Measurements from ENCODE around the gene P2RY2.

GRCh38 chr11:73277467-73277866 is 59.4 kb downstream of the P2RY2 start:
- no peak for TF ChIP-seq GATA2 (IDR thresholded peaks at IDR 0.05; ENCODE audit: low read depth, low read length)
- TF ChIP-seq GATA3 (IDR thresholded peaks at IDR 0.05; ENCODE audit: low read depth, low read length), result no peak
